Memory B cell (primary cell): ENCODE data around the gene PTPRK.

Experiments used
- ATAC-seq: fragments of 150-1000 bp; cut with Tn5 transposase; 2 replicates; pipeline ENCODE4 v1.10.0; 2021; ENCODE audit warnings: low read depth, mild to moderate bottlenecking, moderate library complexity
- DNase-seq, 2 donors: peaks; one replicate each; pipeline ENCODE4 v3.0.0; 2022; ENCODE audit warnings: low spot score in 2 of 2
- H3K27ac Mint-ChIP-seq: one replicate; pipeline ENCODE4 v1.8.0; 2022; ENCODE audit warnings: mild to moderate bottlenecking, moderate library complexity, mixed read lengths
- H3K27me3 Mint-ChIP-seq: one replicate; pipeline ENCODE4 v1.8.0; 2022; ENCODE audit warnings: mixed read lengths
- H3K36me3 Mint-ChIP-seq: one replicate; pipeline ENCODE4 v1.8.0; 2022; ENCODE audit warnings: mild to moderate bottlenecking, mixed read lengths
- H3K4me1 Mint-ChIP-seq: one replicate; pipeline ENCODE4 v1.8.0; 2022; ENCODE audit warnings: mixed read lengths
- H3K4me3 Mint-ChIP-seq: one replicate; pipeline ENCODE4 v1.8.0; 2022; ENCODE audit warnings: mild to moderate bottlenecking, moderate library complexity, mixed read lengths
- H3K9me3 Mint-ChIP-seq: one replicate; pipeline ENCODE4 v1.8.0; 2022; ENCODE audit warnings: mixed read lengths

The PTPRK gene

GRCh38 chr6:128364766-128365519 is 155.5 kb downstream of the PTPRK start:
- Mint-ChIP-seq H3K27ac (no peak overlapping the region), H3K4me1 (no peaks in the 10 kb centered on the region), H3K27me3 (no peaks in the 10 kb centered on the region), H3K36me3 (no peaks in the 10 kb centered on the region), H3K9me3 (no peaks in the 10 kb centered on the region), H3K4me3 (no peak overlapping the region)
- no peak for DNase-seq
- no peak for ATAC-seq

GRCh38 chr6:128363020-128363813 is 157.2 kb downstream of the PTPRK start:
- Mint-ChIP-seq H3K4me1 (no peaks in the 10 kb centered on the region), H3K4me3 (no peak overlapping the region), H3K27ac (no peak overlapping the region), H3K36me3 (no peaks in the 10 kb centered on the region), H3K9me3 (no peaks in the 10 kb centered on the region), H3K27me3 (no peaks in the 10 kb centered on the region)
- ATAC-seq (no peak), DNase-seq (no peak)

- no peaks in the 10 kb centered on the region for H3K27me3 Mint-ChIP-seq
- H3K36me3 Mint-ChIP-seq = no peaks in the 10 kb centered on the region
- ATAC-seq = no peak
Observed at GRCh38 chr6:128361378-128361777, 159.0 kb downstream of the PTPRK start.

GRCh38 chr6:128358244-128358776 is 162.1 kb downstream of the PTPRK start:
- DNase-seq (no peak), ATAC-seq (no peak)
- H3K36me3 Mint-ChIP-seq = no peaks in the 10 kb centered on the region
- H3K27ac Mint-ChIP-seq = no peak overlapping the region
- H3K4me3 Mint-ChIP-seq = no peak overlapping the region
- H3K9me3 Mint-ChIP-seq = no peaks in the 10 kb centered on the region
- no peaks in the 10 kb centered on the region for H3K27me3 Mint-ChIP-seq
- no peaks in the 10 kb centered on the region for H3K4me1 Mint-ChIP-seq

More at GRCh38 chr6:128361378-128361777, 159.0 kb downstream of the PTPRK start:
- no peaks in the 10 kb centered on the region for H3K4me1 Mint-ChIP-seq
- DNase-seq = no peak
- no peaks in the 10 kb centered on the region for H3K9me3 Mint-ChIP-seq
- H3K4me3 Mint-ChIP-seq = no peak overlapping the region
- H3K27ac Mint-ChIP-seq = no peak overlapping the region

GRCh38 chr6:128357392-128358130 is 162.8 kb downstream of the PTPRK start:
- Mint-ChIP-seq H3K4me3 (no peak overlapping the region), H3K36me3 (no peaks in the 10 kb centered on the region), H3K27me3 (no peaks in the 10 kb centered on the region), H3K4me1 (no peaks in the 10 kb centered on the region), H3K9me3 (no peaks in the 10 kb centered on the region), H3K27ac (no peak overlapping the region)
- ATAC-seq = no peak
- DNase-seq = no peak

GRCh38 chr6:128352366-128352765 is 168.0 kb downstream of the PTPRK start:
- Mint-ChIP-seq H3K36me3 (no peaks in the 10 kb centered on the region), H3K27me3 (no peaks in the 10 kb centered on the region), H3K4me3 (no peak overlapping the region), H3K27ac (no peak overlapping the region), H3K9me3 (no peaks in the 10 kb centered on the region), H3K4me1 (no peaks in the 10 kb centered on the region)
- no peak for ATAC-seq
- DNase-seq = no peak

GRCh38 chr6:128351255-128351514 is 169.2 kb downstream of the PTPRK start:
- Mint-ChIP-seq H3K4me1 (no peaks in the 10 kb centered on the region), H3K27me3 (no peaks in the 10 kb centered on the region), H3K9me3 (no peaks in the 10 kb centered on the region), H3K4me3 (no peak overlapping the region), H3K27ac (no peak overlapping the region), H3K36me3 (no peaks in the 10 kb centered on the region)
- DNase-seq (no peak), ATAC-seq (no peak)

GRCh38 chr6:128350416-128351254 is 169.8 kb downstream of the PTPRK start:
- no peaks in the 10 kb centered on the region for H3K36me3 Mint-ChIP-seq
- H3K9me3 Mint-ChIP-seq = no peaks in the 10 kb centered on the region
- DNase-seq (no peak), ATAC-seq (no peak)
- H3K4me3 Mint-ChIP-seq = no peak overlapping the region
- H3K27me3 Mint-ChIP-seq = no peaks in the 10 kb centered on the region
- no peaks in the 10 kb centered on the region for H3K4me1 Mint-ChIP-seq
- no peak overlapping the region for H3K27ac Mint-ChIP-seq

- no peak for DNase-seq
Observed at GRCh38 chr6:128347123-128347522, 173.3 kb downstream of the PTPRK start.

GRCh38 chr6:128346569-128346968 is 173.8 kb downstream of the PTPRK start:
- Mint-ChIP-seq H3K9me3 (no peaks in the 10 kb centered on the region), H3K36me3 (no peaks in the 10 kb centered on the region), H3K4me3 (no peak overlapping the region), H3K4me1 (no peaks in the 10 kb centered on the region), H3K27ac (no peak overlapping the region), H3K27me3 (no peaks in the 10 kb centered on the region)
- ATAC-seq = no peak
- no peak for DNase-seq

More at GRCh38 chr6:128347123-128347522, 173.3 kb downstream of the PTPRK start:
- H3K27ac Mint-ChIP-seq = no peak overlapping the region
- no peak overlapping the region for H3K4me3 Mint-ChIP-seq
- ATAC-seq = no peak
- no peaks in the 10 kb centered on the region for H3K4me1 Mint-ChIP-seq
- no peaks in the 10 kb centered on the region for H3K9me3 Mint-ChIP-seq
- H3K27me3 Mint-ChIP-seq = no peaks in the 10 kb centered on the region
- H3K36me3 Mint-ChIP-seq = no peaks in the 10 kb centered on the region

GRCh38 chr6:128345278-128345677 is 175.1 kb downstream of the PTPRK start:
- no peak for DNase-seq
- no peak for ATAC-seq
- Mint-ChIP-seq H3K4me1 (no peaks in the 10 kb centered on the region), H3K27ac (no peak overlapping the region), H3K9me3 (no peaks in the 10 kb centered on the region), H3K4me3 (no peak overlapping the region), H3K27me3 (no peaks in the 10 kb centered on the region), H3K36me3 (no peaks in the 10 kb centered on the region)

GRCh38 chr6:128343706-128344105 is 176.7 kb downstream of the PTPRK start:
- ATAC-seq = no peak
- no peak for DNase-seq
- Mint-ChIP-seq H3K27ac (no peak overlapping the region), H3K9me3 (no peaks in the 10 kb centered on the region), H3K27me3 (no peaks in the 10 kb centered on the region), H3K4me3 (no peak overlapping the region), H3K36me3 (no peaks in the 10 kb centered on the region), H3K4me1 (no peaks in the 10 kb centered on the region)

- DNase-seq = no peak
- H3K9me3 Mint-ChIP-seq = no peaks in the 10 kb centered on the region
- H3K27me3 Mint-ChIP-seq = no peaks in the 10 kb centered on the region
- ATAC-seq = no peak
- H3K36me3 Mint-ChIP-seq = no peaks in the 10 kb centered on the region
- no peaks in the 10 kb centered on the region for H3K4me1 Mint-ChIP-seq
- H3K27ac Mint-ChIP-seq = no peak overlapping the region
- H3K4me3 Mint-ChIP-seq = no peak overlapping the region
Observed at GRCh38 chr6:128339635-128340450, 180.6 kb downstream of the PTPRK start.
